PFSK-1 (cell line): ENCODE measurements around the gene RREB1.

ENCODE experiments used
- FOXP2 ChIP-seq: optimal IDR thresholded peaks from 2 replicates; pipeline ENCODE3; 2011; ENCODE audit warnings: borderline replicate concordance, control low read depth, inconsistent platforms; ENCODE audit not compliant: insufficient read depth; ENCODE audit errors: extremely low read length, extremely low read depth
- POLR2AphosphoS5 ChIP-seq: IDR thresholded peaks from 2 replicates; pipeline ENCODE4 v1.6.1; 2012; ENCODE audit warnings: low read depth, mild to moderate bottlenecking, control low read depth, low read length, moderate library complexity
- TAF1 ChIP-seq: IDR thresholded peaks from 2 replicates; pipeline ENCODE4 v1.6.1; 2012; ENCODE audit warnings: low read length, control low read depth, borderline replicate concordance; ENCODE audit not compliant: insufficient read depth
- TF ChIP-seq, protein P1 (sequence below), 2 experiments: IDR thresholded peaks; 2 replicates each; pipeline versions ENCODE4 v1.6.1 to v1.8.0; 2011 to 2012; ENCODE audit warnings: low read depth in 2 of 2, low read length in 2 of 2, control low read depth in 1 of 2, inconsistent platforms in 1 of 2, mild to moderate bottlenecking in 1 of 2, moderate library complexity in 1 of 2; ENCODE audit not compliant: insufficient read depth in 1 of 2

DNA sequence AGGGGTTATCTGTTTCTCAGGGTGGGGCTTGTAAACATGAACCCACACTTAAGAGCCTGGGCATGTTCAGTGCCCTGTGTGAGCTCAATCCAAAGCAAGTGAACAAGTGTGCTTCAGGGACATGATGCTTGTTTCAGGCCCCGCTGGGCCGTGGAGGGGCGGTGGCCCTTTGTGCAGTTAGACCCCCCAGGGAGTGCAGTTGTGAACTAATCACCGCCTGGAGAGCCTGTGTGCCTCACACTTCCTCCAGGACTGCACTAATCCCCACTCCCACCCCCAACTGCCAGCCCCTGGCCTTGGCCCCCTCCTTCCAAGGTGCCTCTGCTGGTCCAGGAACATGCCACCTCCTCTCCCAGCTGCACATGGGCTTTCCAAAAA is 58.1 kb downstream of the RREB1 start:
- TF ChIP-seq POLR2AphosphoS5 (no peak), FOXP2 (no peak), TAF1 (no peak)
- TF ChIP-seq, protein P1, sequence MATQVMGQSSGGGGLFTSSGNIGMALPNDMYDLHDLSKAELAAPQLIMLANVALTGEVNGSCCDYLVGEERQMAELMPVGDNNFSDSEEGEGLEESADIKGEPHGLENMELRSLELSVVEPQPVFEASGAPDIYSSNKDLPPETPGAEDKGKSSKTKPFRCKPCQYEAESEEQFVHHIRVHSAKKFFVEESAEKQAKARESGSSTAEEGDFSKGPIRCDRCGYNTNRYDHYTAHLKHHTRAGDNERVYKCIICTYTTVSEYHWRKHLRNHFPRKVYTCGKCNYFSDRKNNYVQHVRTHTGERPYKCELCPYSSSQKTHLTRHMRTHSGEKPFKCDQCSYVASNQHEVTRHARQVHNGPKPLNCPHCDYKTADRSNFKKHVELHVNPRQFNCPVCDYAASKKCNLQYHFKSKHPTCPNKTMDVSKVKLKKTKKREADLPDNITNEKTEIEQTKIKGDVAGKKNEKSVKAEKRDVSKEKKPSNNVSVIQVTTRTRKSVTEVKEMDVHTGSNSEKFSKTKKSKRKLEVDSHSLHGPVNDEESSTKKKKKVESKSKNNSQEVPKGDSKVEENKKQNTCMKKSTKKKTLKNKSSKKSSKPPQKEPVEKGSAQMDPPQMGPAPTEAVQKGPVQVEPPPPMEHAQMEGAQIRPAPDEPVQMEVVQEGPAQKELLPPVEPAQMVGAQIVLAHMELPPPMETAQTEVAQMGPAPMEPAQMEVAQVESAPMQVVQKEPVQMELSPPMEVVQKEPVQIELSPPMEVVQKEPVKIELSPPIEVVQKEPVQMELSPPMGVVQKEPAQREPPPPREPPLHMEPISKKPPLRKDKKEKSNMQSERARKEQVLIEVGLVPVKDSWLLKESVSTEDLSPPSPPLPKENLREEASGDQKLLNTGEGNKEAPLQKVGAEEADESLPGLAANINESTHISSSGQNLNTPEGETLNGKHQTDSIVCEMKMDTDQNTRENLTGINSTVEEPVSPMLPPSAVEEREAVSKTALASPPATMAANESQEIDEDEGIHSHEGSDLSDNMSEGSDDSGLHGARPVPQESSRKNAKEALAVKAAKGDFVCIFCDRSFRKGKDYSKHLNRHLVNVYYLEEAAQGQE (IDR thresholded peaks at IDR 0.05; ENCODE audit: insufficient read depth in 1 of 2, low read depth in 2 of 2, low read length in 2 of 2): no peak
